GM13976 (cell line): Measurements from ENCODE around the gene RGS1.

Experiments used
- DNase-seq: peaks from one replicate; pipeline ENCODE4 v3.0.0; 2012; ENCODE audit warnings: low spot score
- CTCF ChIP-seq: IDR thresholded peaks from 2 replicates; pipeline ENCODE4 v1.5.1; 2012; ENCODE audit warnings: borderline replicate concordance, mild to moderate bottlenecking; ENCODE audit not compliant: insufficient read depth; ENCODE audit errors: extremely low read depth, missing control alignments, control extremely low read depth
- in situ Hi-C: fragments of 300-500 bp; cut with MboI; formaldehyde crosslinking; loops from one replicate; pipeline ENCODE4 v1.12.0; 2022; ENCODE audit warnings: low sequenced_read_pairs, mixed read lengths, inconsistent platforms; ENCODE audit not compliant: unreplicated experiment

The RGS1 gene

DNA sequence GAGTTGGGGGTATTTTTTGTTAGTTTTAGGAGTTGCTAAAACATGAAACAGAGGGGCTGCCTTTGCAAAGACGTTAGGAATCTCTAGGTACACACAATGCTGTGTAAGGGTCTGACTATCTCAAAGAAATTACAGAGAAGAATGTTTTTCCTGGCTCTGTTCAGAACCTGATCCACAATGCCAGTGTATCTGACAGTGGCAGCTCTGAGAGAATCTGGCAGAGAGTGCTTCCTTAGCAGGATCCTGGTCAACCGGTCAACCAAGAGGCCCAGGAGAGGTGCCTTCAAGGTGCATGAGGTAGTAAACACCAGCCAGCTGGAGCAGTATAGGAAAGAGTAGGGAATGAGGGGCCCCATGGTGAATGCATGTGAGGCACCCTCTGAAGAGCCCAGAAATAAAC is 40.9 kb upstream of the RGS1 start:
- in situ Hi-C loops: no loop called here
- no peak for DNase-seq
- TF ChIP-seq CTCF: no peak

GRCh38 chr1:192535916-192536664 is 39.5 kb upstream of the RGS1 start:
- no peak for TF ChIP-seq CTCF
- no peak for DNase-seq
- in situ Hi-C loops: no loop called here

DNA sequence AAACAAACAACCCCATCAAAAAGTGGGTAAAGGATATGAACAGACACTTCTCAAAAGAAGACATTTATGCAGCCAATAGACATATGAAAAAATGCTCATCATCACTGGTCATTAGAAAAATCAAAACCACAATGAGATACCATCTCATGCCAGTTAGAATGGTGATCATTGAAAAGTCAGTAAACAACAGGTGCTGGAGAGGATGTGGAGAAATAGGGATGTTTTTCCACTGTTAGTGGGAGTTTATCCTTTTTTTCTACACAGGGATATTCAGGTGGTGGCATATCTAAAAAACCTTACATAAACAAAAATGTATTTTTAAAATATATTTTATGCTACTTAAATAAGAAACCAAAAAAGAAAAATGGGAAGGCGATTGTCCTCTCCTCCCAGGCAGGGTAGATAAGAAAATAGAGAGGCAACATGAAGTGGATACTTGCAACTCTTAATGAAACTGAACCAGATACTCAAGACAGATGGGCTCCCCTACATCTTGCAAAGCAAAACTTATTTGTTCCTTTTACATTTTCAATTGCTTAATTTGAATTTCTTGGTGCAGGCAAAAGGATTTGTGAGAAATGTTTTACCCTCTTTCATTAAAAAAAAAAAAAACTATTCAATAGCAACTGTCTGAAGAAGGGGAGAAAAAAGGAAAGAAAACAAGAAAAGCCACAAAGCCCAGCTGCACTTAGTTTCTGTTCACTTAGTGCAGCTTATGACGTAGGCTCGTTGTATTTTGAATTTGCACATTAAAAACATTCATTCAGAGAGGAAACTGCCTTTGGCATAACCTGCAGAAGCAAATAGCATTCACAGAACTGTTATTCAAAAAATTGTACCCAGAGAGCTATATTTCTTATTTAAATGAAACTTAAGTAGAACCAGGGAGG is 36.9 kb upstream of the RGS1 start:
- in situ Hi-C loops: no loop called here
- no peak for TF ChIP-seq CTCF
- no peak for DNase-seq

DNA sequence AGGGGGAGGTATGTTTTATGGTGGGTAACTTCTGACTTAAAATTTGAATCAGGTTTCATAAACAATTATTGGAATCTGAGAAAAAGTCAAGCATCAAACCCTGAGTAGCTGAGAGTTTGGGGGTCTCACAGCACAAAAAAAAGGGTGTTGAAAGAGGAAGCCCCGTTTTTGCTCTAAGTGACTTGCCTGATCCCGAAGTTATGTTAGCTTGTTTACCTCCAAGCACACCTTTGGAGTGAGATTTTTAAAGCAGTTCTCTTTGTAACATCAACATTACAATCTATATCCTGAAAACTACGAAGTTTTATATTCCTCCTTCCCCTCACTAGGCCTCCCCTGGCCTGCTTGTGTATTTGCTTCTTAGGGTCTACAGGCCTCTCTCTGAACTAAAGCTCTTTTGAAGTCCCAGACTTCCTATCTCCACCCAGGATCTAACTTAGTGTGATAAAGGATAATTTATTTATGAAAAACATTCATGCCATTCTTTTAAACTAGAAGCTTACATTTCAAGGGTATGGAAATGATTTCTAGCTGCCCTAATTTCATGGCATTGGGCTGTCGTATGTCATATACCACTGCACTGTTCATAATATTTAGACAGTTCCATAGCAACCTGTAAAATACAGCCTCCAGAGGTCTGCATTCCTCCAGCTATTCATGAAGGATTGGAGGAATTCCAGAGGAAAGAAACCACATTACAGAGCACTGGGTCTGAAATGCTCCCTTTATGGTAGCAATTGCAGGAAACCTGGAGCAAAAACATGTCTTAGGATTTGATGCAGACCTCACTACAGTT is 36.1 kb upstream of the RGS1 start:
- TF ChIP-seq CTCF: no peak
- in situ Hi-C loops: no loop called here
- DNase-seq: no peak

- in situ Hi-C loops: no loop called here
- no peak for TF ChIP-seq CTCF
- DNase-seq: no peak
Observed at GRCh38 chr1:192543445-192543844, 32.1 kb upstream of the RGS1 start.

DNA sequence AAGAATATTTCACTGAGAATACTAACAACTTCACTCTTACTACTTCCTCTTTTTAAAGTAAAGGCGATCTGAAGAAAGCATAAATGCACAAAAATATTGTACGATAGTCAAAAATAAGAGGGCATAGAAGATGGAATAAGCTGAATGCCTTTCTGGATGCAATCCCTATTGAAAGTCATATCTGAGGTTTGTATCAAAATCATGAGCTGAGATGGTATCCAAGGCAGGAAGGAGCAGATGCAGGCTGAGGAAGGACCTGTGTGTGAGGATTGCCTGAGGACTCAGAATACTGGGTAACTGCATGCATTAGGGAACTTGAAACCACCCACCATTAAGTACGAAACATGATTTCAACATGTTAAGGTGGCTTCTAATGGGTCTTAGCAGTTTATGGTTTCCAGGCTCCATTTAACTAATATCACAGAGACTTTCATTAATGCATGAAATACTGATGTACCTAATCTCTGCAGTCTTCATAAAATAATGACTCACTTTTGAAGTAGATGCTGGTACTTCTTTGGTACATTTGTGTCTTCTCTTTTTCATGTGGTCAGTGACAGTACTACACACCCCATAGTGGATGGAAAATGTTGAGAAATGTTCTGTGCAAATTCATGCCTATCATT is 29.6 kb upstream of the RGS1 start:
- no peak for TF ChIP-seq CTCF
- DNase-seq: no peak
- in situ Hi-C loops: no loop called here
